ENCODE results near the gene SYNGR1.

SYNGR1 gene

GRCh38 chr22:39384750-39385480 lies 35.1 kb downstream of the SYNGR1 start:
- H3K27me3 Mint-ChIP-seq (ENCODE audit: low read depth, poor library complexity): peaks cover 42% of the 10 kb centered on the region
- H3K4me1 Mint-ChIP-seq: peaks cover 11% of the 10 kb centered on the region
- TF ChIP-seq CTCF (IDR thresholded peaks at IDR 0.05): peak; percentile 28
- H3K9me3 Mint-ChIP-seq: no peaks in the 10 kb centered on the region
- H3K27ac Mint-ChIP-seq: no peak overlapping the region
- peak; percentile 40 for DNase-seq
- peaks cover 4% of the 10 kb centered on the region for H3K36me3 Mint-ChIP-seq (ENCODE audit: low read depth)
- no peak overlapping the region for H3K4me3 Mint-ChIP-seq

GRCh38 chr22:39388261-39389011 lies 38.6 kb downstream of the SYNGR1 start:
- no peaks in the 10 kb centered on the region for H3K9me3 Mint-ChIP-seq
- no peaks in the 10 kb centered on the region for H3K4me1 Mint-ChIP-seq
- peaks cover 66% of the 10 kb centered on the region for H3K27me3 Mint-ChIP-seq (ENCODE audit: low read depth, poor library complexity)
- DNase-seq: peak; percentile 97
- peak overlapping the region; percentile 81 for H3K4me3 Mint-ChIP-seq
- no peaks in the 10 kb centered on the region for H3K36me3 Mint-ChIP-seq (ENCODE audit: low read depth)
- TF ChIP-seq CTCF (IDR thresholded peaks at IDR 0.05): no peak
- H3K27ac Mint-ChIP-seq: no peak overlapping the region

GRCh38 chr22:39389420-39389819 lies 39.6 kb downstream of the SYNGR1 start:
- Mint-ChIP-seq H3K4me1 (no peaks in the 10 kb centered on the region), H3K27me3 (ENCODE audit: low read depth, poor library complexity) (peaks cover 74% of the 10 kb centered on the region), H3K27ac (no peak overlapping the region), H3K36me3 (ENCODE audit: low read depth) (no peaks in the 10 kb centered on the region), H3K4me3 (peak overlapping the region; percentile 60), H3K9me3 (no peaks in the 10 kb centered on the region)
- no peak for TF ChIP-seq CTCF (IDR thresholded peaks at IDR 0.05)
- DNase-seq: no peak

- no peak for TF ChIP-seq CTCF (IDR thresholded peaks at IDR 0.05)
Observed at GRCh38 chr22:39392341-39392948, 42.7 kb downstream of the SYNGR1 start.

GRCh38 chr22:39395936-39396796 lies 46.4 kb downstream of the SYNGR1 start:
- Mint-ChIP-seq H3K4me1 (peaks cover 14% of the 10 kb centered on the region), H3K27ac (no peak overlapping the region), H3K27me3 (ENCODE audit: low read depth, poor library complexity) (peaks cover 46% of the 10 kb centered on the region), H3K36me3 (ENCODE audit: low read depth) (no peaks in the 10 kb centered on the region), H3K9me3 (no peaks in the 10 kb centered on the region), H3K4me3 (no peak overlapping the region)
- TF ChIP-seq CTCF (IDR thresholded peaks at IDR 0.05): no peak
- DNase-seq: no peak

More at GRCh38 chr22:39392341-39392948, 42.7 kb downstream of the SYNGR1 start:
- Mint-ChIP-seq H3K36me3 (ENCODE audit: low read depth) (no peaks in the 10 kb centered on the region), H3K9me3 (no peaks in the 10 kb centered on the region), H3K4me1 (no peaks in the 10 kb centered on the region), H3K27ac (no peak overlapping the region), H3K27me3 (ENCODE audit: low read depth, poor library complexity) (peaks cover 73% of the 10 kb centered on the region), H3K4me3 (no peak overlapping the region)
- no peak for DNase-seq
